Measurements from ENCODE around the gene CDC14A. TPM values are rescaled to one million over a fixed set of nuclear protein-coding genes. Genes with fewer than 3 reads are reported as not detected.

Gene CDC14A
- total and polyA plus RNA-seq, 2 of the 8 experiments (the other 6 are each of a cell fraction or from before 2014, with no cell fraction given) = 3.2 to 8.9 TPM

DNA sequence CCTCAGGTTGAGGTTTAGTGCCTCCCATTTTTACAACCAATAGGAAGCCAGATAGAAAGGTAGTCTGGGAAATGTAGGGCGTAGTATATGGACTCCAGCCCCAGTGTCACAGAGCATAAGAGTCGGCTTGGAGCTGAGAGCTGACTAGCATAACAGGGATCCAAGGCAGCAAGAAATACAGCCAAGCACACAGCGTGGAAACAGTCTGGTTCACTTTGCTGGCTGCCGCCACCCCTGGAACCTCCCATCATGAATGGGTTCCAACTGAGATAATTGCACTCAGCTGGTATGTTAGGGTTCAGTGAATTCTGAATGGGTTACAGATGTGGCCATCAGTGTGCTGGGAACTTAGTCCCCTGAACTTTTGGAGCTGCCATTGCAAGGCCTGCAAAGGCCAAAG lies 108.9 kb downstream of the CDC14A start (continued):
- no peak for TF ChIP-seq SIRT6 (IDR thresholded peaks at IDR 0.05; ENCODE audit: low read length)
- TF ChIP-seq, protein P1, sequence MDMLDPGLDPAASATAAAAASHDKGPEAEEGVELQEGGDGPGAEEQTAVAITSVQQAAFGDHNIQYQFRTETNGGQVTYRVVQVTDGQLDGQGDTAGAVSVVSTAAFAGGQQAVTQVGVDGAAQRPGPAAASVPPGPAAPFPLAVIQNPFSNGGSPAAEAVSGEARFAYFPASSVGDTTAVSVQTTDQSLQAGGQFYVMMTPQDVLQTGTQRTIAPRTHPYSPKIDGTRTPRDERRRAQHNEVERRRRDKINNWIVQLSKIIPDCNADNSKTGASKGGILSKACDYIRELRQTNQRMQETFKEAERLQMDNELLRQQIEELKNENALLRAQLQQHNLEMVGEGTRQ (IDR thresholded peaks at IDR 0.05; ENCODE audit: low read length) = no peak
- no peak for TF ChIP-seq SP2 (IDR thresholded peaks at IDR 0.05; ENCODE audit: low read length)
- peak; percentile 46; the same call in 1 of the 2 replicates for TF ChIP-seq POLR2AphosphoS5 (IDR thresholded peaks at IDR 0.05; ENCODE audit: low read depth, low read length)

Data from H1 (cell line).